Dendritic cell treated with granulocyte-macrophage colony-stimulating factor and Interleukin-4, amounts not matched to agents 40 ng/mL and 50 ng/mL, for 4 days (primary cell): ENCODE measurements around the gene DNMT3A.
"Not testable (repeated sequence)": the region's sequence is repeated elsewhere in the genome, so short reads cannot be mapped to it uniquely, and the experiment has no call there.

ENCODE experiments used
- H3K27ac Mint-ChIP-seq: one replicate; pipeline ENCODE4 v1.8.0; 2022; ENCODE audit warnings: mild to moderate bottlenecking, mixed read lengths
- H3K27me3 Mint-ChIP-seq: one replicate; pipeline ENCODE4 v1.8.0; 2022; ENCODE audit warnings: mild to moderate bottlenecking, mixed read lengths
- H3K36me3 Mint-ChIP-seq: one replicate; pipeline ENCODE4 v1.8.0; 2022; ENCODE audit warnings: low read depth, mixed read lengths
- H3K4me1 Mint-ChIP-seq: one replicate; pipeline ENCODE4 v1.8.0; 2022; ENCODE audit warnings: low read depth, mixed read lengths
- H3K4me3 Mint-ChIP-seq: one replicate; pipeline ENCODE4 v1.8.0; 2022; ENCODE audit warnings: mild to moderate bottlenecking, moderate library complexity, mixed read lengths
- H3K9me3 Mint-ChIP-seq: one replicate; pipeline ENCODE4 v1.8.0; 2022; ENCODE audit warnings: mixed read lengths
- intact Hi-C: fragments of 100-400 bp; cut with micrococcal nuclease; formaldehyde crosslinking; loops from one replicate; pipeline ENCODE4 v1.15.0; 2022

Gene DNMT3A

GRCh38 chr2:25215232-25215631 lies 126.5 kb downstream of the DNMT3A start:
- Mint-ChIP-seq H3K4me3 (no peak overlapping the region), H3K9me3 (no peaks in the 10 kb centered on the region), H3K36me3 (no peaks in the 10 kb centered on the region), H3K27me3 (peaks cover 2% of the 10 kb centered on the region), H3K27ac (no peak overlapping the region), H3K4me1 (no peaks in the 10 kb centered on the region)
- intact Hi-C loops: no loop called here

GRCh38 chr2:25213229-25213628 lies 128.5 kb downstream of the DNMT3A start:
- no peak overlapping the region for H3K4me3 Mint-ChIP-seq
- H3K27me3 Mint-ChIP-seq: peaks cover 8% of the 10 kb centered on the region
- intact Hi-C loops: no loop called here
- no peak overlapping the region for H3K27ac Mint-ChIP-seq
- H3K36me3 Mint-ChIP-seq: no peaks in the 10 kb centered on the region
- peaks cover 5% of the 10 kb centered on the region for H3K4me1 Mint-ChIP-seq
- H3K9me3 Mint-ChIP-seq: no peaks in the 10 kb centered on the region

GRCh38 chr2:25210923-25211322 lies 130.8 kb downstream of the DNMT3A start:
- H3K4me3 Mint-ChIP-seq, H3K36me3 Mint-ChIP-seq, intact Hi-C loops, H3K27ac Mint-ChIP-seq, H3K27me3 Mint-ChIP-seq, H3K9me3 Mint-ChIP-seq: not testable (repeated sequence)
- peaks cover 17% of the 10 kb centered on the region for H3K4me1 Mint-ChIP-seq

GRCh38 chr2:25207078-25207545 lies 134.6 kb downstream of the DNMT3A start:
- Mint-ChIP-seq H3K27ac (peak overlapping the region; percentile 55), H3K9me3 (no peaks in the 10 kb centered on the region), H3K4me1 (peaks cover 17% of the 10 kb centered on the region), H3K4me3 (no peak overlapping the region), H3K27me3 (peaks cover 20% of the 10 kb centered on the region), H3K36me3 (no peaks in the 10 kb centered on the region)
- intact Hi-C loops: no loop called here

GRCh38 chr2:25204190-25204838 lies 137.4 kb downstream of the DNMT3A start:
- no peak overlapping the region for H3K27ac Mint-ChIP-seq
- intact Hi-C loops: no loop called here
- H3K9me3 Mint-ChIP-seq: no peaks in the 10 kb centered on the region
- peak overlapping the region; percentile 20 for H3K4me3 Mint-ChIP-seq
- peaks cover 11% of the 10 kb centered on the region for H3K4me1 Mint-ChIP-seq
- H3K27me3 Mint-ChIP-seq: peaks cover 15% of the 10 kb centered on the region
- H3K36me3 Mint-ChIP-seq: no peaks in the 10 kb centered on the region

- H3K4me1 Mint-ChIP-seq: peaks cover 17% of the 10 kb centered on the region
- H3K36me3 Mint-ChIP-seq: no peaks in the 10 kb centered on the region
- no peaks in the 10 kb centered on the region for H3K9me3 Mint-ChIP-seq
- peaks cover 27% of the 10 kb centered on the region for H3K27me3 Mint-ChIP-seq
- intact Hi-C loops: no loop called here
- no peak overlapping the region for H3K4me3 Mint-ChIP-seq
- no peak overlapping the region for H3K27ac Mint-ChIP-seq
Observed at GRCh38 chr2:25202275-25202674, 139.4 kb downstream of the DNMT3A start.

- H3K9me3 Mint-ChIP-seq: no peaks in the 10 kb centered on the region
- no peak overlapping the region for H3K27ac Mint-ChIP-seq
- intact Hi-C loops: no loop called here
- H3K27me3 Mint-ChIP-seq: peaks cover 29% of the 10 kb centered on the region
- H3K4me1 Mint-ChIP-seq: peaks cover 12% of the 10 kb centered on the region
- H3K4me3 Mint-ChIP-seq: no peak overlapping the region
- H3K36me3 Mint-ChIP-seq: no peaks in the 10 kb centered on the region
Observed at GRCh38 chr2:25201794-25202193, 139.9 kb downstream of the DNMT3A start.

GRCh38 chr2:25201265-25201664 lies 140.5 kb downstream of the DNMT3A start:
- intact Hi-C loops: no loop called here
- peaks cover 9% of the 10 kb centered on the region for H3K4me1 Mint-ChIP-seq
- no peaks in the 10 kb centered on the region for H3K9me3 Mint-ChIP-seq
- peaks cover 29% of the 10 kb centered on the region for H3K27me3 Mint-ChIP-seq
- H3K27ac Mint-ChIP-seq: no peak overlapping the region
- no peak overlapping the region for H3K4me3 Mint-ChIP-seq
- no peaks in the 10 kb centered on the region for H3K36me3 Mint-ChIP-seq

- no peaks in the 10 kb centered on the region for H3K9me3 Mint-ChIP-seq
- intact Hi-C loops: loop anchor here (10.0 kb wide), 1 partner anchor 64 kb away; no protein-coding TSS in a partner anchor
- peaks cover 22% of the 10 kb centered on the region for H3K27me3 Mint-ChIP-seq
- H3K36me3 Mint-ChIP-seq: no peaks in the 10 kb centered on the region
- no peak overlapping the region for H3K27ac Mint-ChIP-seq
- H3K4me3 Mint-ChIP-seq: no peak overlapping the region
- peaks cover 9% of the 10 kb centered on the region for H3K4me1 Mint-ChIP-seq
Observed at GRCh38 chr2:25198576-25198975, 143.1 kb downstream of the DNMT3A start.

GRCh38 chr2:25198209-25198525 lies 143.6 kb downstream of the DNMT3A start:
- no peak overlapping the region for H3K27ac Mint-ChIP-seq
- no peaks in the 10 kb centered on the region for H3K9me3 Mint-ChIP-seq
- H3K4me1 Mint-ChIP-seq: peaks cover 9% of the 10 kb centered on the region
- H3K4me3 Mint-ChIP-seq: no peak overlapping the region
- no peaks in the 10 kb centered on the region for H3K36me3 Mint-ChIP-seq
- intact Hi-C loops: loop anchor here (10.0 kb wide), 1 partner anchor 63 kb away; no protein-coding TSS in a partner anchor
- peaks cover 18% of the 10 kb centered on the region for H3K27me3 Mint-ChIP-seq

- Mint-ChIP-seq H3K27ac (no peak overlapping the region), H3K36me3 (no peaks in the 10 kb centered on the region), H3K4me3 (no peak overlapping the region), H3K9me3 (no peaks in the 10 kb centered on the region), H3K27me3 (peaks cover 18% of the 10 kb centered on the region), H3K4me1 (peaks cover 9% of the 10 kb centered on the region)
- intact Hi-C loops: loop anchor here (2.0 to 10.0 kb wide), 3 partner anchors 31 to 223 kb away; no protein-coding TSS in a partner anchor
Observed at GRCh38 chr2:25197336-25198208, 144.2 kb downstream of the DNMT3A start.

- intact Hi-C loops: loop anchor here (10.0 kb wide), 1 partner anchor 60 kb away; no protein-coding TSS in a partner anchor
- Mint-ChIP-seq H3K36me3 (no peaks in the 10 kb centered on the region), H3K27ac (no peak overlapping the region), H3K27me3 (peaks cover 14% of the 10 kb centered on the region), H3K4me1 (peaks cover 9% of the 10 kb centered on the region), H3K4me3 (no peak overlapping the region), H3K9me3 (no peaks in the 10 kb centered on the region)
Observed at GRCh38 chr2:25194576-25195122, 147.1 kb downstream of the DNMT3A start.

GRCh38 chr2:25190536-25190935 lies 151.2 kb downstream of the DNMT3A start:
- no peak overlapping the region for H3K27ac Mint-ChIP-seq
- H3K9me3 Mint-ChIP-seq: no peaks in the 10 kb centered on the region
- no peak overlapping the region for H3K4me3 Mint-ChIP-seq
- no peaks in the 10 kb centered on the region for H3K36me3 Mint-ChIP-seq
- no peaks in the 10 kb centered on the region for H3K4me1 Mint-ChIP-seq
- intact Hi-C loops: loop anchor here (10.0 kb wide), 1 partner anchor 56 kb away; no protein-coding TSS in a partner anchor
- peaks cover 4% of the 10 kb centered on the region for H3K27me3 Mint-ChIP-seq

GRCh38 chr2:25188405-25188804 lies 153.3 kb downstream of the DNMT3A start:
- Mint-ChIP-seq H3K4me1 (no peaks in the 10 kb centered on the region), H3K9me3 (no peaks in the 10 kb centered on the region), H3K27me3 (peaks cover 14% of the 10 kb centered on the region), H3K4me3 (no peak overlapping the region), H3K27ac (no peak overlapping the region), H3K36me3 (no peaks in the 10 kb centered on the region)
- intact Hi-C loops: no loop called here
